ENCODE measurements around the gene SARS1.

- TF ChIP-seq, protein P1, sequence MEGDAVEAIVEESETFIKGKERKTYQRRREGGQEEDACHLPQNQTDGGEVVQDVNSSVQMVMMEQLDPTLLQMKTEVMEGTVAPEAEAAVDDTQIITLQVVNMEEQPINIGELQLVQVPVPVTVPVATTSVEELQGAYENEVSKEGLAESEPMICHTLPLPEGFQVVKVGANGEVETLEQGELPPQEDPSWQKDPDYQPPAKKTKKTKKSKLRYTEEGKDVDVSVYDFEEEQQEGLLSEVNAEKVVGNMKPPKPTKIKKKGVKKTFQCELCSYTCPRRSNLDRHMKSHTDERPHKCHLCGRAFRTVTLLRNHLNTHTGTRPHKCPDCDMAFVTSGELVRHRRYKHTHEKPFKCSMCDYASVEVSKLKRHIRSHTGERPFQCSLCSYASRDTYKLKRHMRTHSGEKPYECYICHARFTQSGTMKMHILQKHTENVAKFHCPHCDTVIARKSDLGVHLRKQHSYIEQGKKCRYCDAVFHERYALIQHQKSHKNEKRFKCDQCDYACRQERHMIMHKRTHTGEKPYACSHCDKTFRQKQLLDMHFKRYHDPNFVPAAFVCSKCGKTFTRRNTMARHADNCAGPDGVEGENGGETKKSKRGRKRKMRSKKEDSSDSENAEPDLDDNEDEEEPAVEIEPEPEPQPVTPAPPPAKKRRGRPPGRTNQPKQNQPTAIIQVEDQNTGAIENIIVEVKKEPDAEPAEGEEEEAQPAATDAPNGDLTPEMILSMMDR (IDR thresholded peaks at IDR 0.05), result no peak
- TF ChIP-seq POLR2A (IDR thresholded peaks at IDR 0.05), result no peak
These were observed 66.0 kb downstream of the SARS1 start for GRCh38 chr1:109279615-109280278.

Measured in thyroid gland (tissue), 4 donors.